NCI-H1436 treated with DMSO at 0.1 percent for 48 hours (cell line): ENCODE results near the gene C16orf82.
"Not testable (repeated sequence)": the region's sequence is repeated elsewhere in the genome, so short reads cannot be mapped to it uniquely, and the experiment has no call there.

ENCODE experiments used
- DNase-seq: peaks from one replicate; lab custom pipeline; 2025; lab: John Stamatoyannopoulos, UW

Gene C16orf82

GRCh38 chr16:27066668-27067537, at the start of gene C16orf82:
TSS of gene C16orf82 (plus strand) at chr16:27066927.
- DNase-seq = no peak

DNA sequence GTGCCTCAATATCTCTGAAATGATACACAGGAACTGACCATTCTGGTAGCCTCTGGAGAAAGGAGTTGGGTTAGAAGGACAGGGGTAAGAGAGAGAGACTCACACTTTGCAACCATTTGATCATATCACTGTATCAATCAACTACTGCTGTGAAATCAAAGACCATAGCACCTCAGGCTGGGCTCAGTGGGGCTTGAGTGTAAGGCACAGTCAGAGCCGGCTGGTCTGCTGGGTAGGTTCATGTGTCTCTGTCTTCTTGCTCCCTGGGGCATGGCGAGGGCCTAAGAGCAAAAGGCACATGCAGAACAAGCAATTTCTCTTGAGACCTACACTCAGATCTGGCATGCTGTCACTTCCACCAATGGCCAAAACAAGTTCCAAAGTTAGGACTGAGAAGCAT, 46.7 kb upstream of the C16orf82 start:
- DNase-seq = no peak

- DNase-seq = no peak
Measured at GRCh38 chr16:27024010-27024409, 42.7 kb upstream of the C16orf82 start.

GRCh38 chr16:27025581-27025980, 41.1 kb upstream of the C16orf82 start:
- no peak for DNase-seq

GRCh38 chr16:27027971-27028370, 38.8 kb upstream of the C16orf82 start:
- peak; percentile 0 for DNase-seq

DNA sequence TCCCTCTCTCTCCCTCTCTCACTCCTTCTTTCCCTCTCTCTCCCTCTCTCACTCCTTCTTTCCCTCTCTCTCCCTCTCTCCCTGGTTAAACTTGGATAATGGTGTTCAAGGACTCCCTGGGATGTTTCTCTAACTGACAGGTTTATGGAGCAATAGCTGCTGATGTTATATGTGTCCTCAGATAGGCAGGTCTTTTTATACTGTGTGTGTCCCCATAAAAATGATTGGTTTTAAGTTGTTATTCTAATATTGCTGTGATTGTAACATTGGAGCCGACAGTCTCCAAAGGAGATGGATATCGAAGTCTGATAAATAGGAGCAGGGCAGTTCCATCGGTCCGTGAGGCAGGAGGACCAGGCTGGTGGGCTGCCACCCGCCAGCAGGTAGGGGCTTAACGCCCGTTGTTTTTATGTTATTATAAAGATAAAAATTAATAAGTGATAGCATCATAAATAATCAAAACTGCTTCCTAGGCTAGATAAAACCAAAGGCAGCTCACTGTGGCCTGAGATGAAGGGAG, 38.1 kb upstream of the C16orf82 start:
- DNase-seq = no peak

DNA sequence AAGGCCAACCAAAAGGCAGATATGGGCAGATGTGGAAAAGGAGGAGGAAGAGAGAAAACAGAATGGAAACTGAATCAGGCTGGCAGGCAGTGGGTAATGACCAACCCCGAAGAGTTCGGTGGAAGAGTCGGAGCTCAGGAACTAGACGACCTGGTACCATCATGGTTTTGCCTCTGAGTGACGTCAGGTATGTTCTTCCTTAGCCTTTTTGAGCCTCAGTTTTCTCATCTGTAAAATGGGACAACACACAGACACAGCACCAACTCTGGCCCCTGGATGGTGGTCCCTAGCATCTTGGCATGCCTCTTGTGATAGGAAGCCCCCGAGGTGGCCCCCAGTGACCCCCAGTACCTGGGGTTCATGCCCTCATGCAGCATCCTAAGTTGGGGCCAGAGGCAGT, 37.2 kb upstream of the C16orf82 start:
- DNase-seq = no peak

GRCh38 chr16:27033281-27033979, 33.3 kb upstream of the C16orf82 start:
- DNase-seq = no peak

DNA sequence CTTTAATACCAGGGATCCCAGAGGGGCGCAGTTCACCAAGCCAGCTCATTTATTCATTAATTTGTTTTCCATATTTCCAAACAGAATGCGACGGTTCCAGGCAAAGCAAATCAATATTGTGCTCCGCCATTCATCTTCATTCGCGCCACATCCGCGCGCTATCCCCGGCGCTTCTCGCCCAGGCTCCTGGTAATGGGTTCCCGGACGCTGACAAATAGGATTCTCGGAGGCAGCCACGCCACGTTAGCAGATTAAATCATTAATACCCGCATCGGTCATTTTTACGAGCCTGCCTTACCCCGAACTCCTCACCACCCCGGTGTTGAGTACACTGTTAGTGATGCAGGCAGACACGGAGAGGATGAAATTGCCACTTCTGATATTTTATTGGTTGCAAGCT, 26.0 kb upstream of the C16orf82 start:
- no peak for DNase-seq

GRCh38 chr16:27046958-27047518, 19.7 kb upstream of the C16orf82 start:
- no peak for DNase-seq

- no peak for DNase-seq
Measured at GRCh38 chr16:27048316-27048715, 18.4 kb upstream of the C16orf82 start.

GRCh38 chr16:27049117-27049516, 17.6 kb upstream of the C16orf82 start:
- DNase-seq = no peak

DNA sequence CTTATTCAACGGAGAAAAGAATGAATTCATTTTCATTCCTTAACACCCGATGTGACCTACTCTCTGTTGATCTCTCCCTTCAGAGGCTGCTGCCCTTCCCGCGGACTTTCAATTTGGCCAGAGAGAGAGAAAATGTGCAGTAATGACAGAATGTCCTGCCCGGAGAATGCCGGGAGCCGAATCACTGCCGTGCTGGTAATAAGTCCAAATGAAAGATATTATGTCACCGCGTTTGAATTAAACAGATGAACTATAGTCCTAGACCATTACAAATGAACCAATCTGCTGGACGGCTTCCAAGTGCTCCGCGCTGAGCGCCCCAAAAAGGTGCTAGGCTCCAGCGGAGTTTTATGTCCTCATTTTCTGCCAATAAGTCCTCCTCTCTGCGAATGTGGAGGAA, 14.7 kb upstream of the C16orf82 start:
- no peak for DNase-seq

- no peak for DNase-seq
Measured at GRCh38 chr16:27053996-27054395, 12.7 kb upstream of the C16orf82 start.

- DNase-seq = no peak
Measured at GRCh38 chr16:27058299-27058698, 8.4 kb upstream of the C16orf82 start.

DNA sequence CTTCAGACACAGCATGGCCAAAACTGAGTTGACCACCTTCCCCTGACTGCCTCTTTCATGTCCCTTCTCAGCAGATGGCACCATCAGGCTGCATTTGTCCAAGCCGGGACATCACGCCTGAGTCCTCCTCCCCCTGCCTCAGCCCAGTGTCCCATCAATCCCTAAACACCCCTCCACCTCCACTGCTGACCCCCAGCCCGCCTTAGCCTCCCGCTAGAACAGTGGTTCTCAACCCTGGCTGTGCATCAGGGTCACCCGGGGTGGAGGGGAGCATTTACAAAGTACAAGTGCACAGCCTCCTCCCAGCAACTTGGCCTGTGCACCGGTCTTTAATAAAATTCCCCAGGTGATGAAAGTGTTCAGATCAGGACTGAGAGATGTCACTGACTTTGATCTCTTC, 4.0 kb downstream of the C16orf82 start:
- no peak for DNase-seq

- DNase-seq = no peak
Measured at GRCh38 chr16:27073733-27074132, 7.0 kb downstream of the C16orf82 start.

DNA sequence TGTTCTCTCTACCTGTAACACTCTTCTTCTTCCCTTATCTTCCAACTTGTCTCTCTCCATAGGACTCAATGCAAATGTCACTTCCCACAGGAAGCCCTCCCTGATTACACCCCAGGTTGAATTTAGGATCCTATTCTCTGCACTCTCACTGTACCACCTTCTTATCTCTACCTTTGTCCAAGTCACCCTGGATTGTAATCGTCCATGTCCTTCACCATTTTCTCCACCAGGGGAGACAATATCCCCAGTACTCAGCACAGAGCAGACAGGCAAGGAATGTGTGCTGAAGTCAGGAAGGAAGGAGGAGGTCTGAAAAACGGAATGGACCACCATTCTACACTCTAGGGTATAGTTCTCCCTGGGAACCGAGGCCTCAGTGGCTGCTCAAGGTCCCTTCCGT, 14.2 kb downstream of the C16orf82 start:
- no peak for DNase-seq

DNA sequence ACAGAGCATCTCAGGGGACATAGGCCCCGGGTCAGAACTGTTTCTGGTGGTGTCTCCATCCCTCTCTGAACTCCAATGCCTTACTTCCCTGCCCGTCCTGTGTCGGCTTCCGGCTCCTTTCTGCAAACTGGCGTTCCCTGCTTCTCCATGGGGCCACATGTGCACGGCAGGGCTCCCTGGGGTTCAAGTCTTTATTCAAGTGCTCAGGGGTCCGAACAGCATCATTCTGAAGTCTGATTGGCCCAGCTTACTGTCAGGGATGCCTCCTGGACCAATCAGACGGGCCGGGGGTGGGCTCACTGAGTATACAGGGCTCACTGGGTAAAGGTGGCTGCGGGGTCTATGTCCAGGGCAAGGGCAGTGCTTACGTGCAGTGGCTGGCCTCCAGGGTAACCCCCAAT, 17.1 kb downstream of the C16orf82 start:
- no peak for DNase-seq

GRCh38 chr16:27084307-27085028, 17.7 kb downstream of the C16orf82 start:
- no peak for DNase-seq

GRCh38 chr16:27085182-27085581, 18.5 kb downstream of the C16orf82 start:
- DNase-seq = no peak

GRCh38 chr16:27086031-27086430, 19.3 kb downstream of the C16orf82 start:
- not testable (repeated sequence) for DNase-seq
